Measurements from ENCODE around the gene HNRNPAB.

The HNRNPAB gene

GRCh38 chr5:178204182-178204934 lies at the start of gene HNRNPAB:
Gene HNRNPAB, plus strand, starts transcription at chr5:178204533. Its CDS starts 305 bp downstream, at chr5:178204838.
- peak; percentile 62 for FAIRE-seq

- FAIRE-seq: no peak
Observed at GRCh38 chr5:178155065-178155464, 49.3 kb upstream of the HNRNPAB start.

GRCh38 chr5:178160176-178160575 lies 44.2 kb upstream of the HNRNPAB start:
- no peak for FAIRE-seq

- no peak for FAIRE-seq
Observed at GRCh38 chr5:178162481-178162880, 41.9 kb upstream of the HNRNPAB start.

- FAIRE-seq: no peak
Observed at GRCh38 chr5:178163772-178164735, 40.3 kb upstream of the HNRNPAB start.

GRCh38 chr5:178165581-178165980 lies 38.8 kb upstream of the HNRNPAB start:
- no peak for FAIRE-seq

GRCh38 chr5:178170455-178170854 lies 33.9 kb upstream of the HNRNPAB start:
- no peak for FAIRE-seq

GRCh38 chr5:178174456-178174855 lies 29.9 kb upstream of the HNRNPAB start:
- FAIRE-seq: no peak

GRCh38 chr5:178176791-178177190 lies 27.5 kb upstream of the HNRNPAB start:
- no peak for FAIRE-seq

- FAIRE-seq: no peak
Observed at GRCh38 chr5:178177569-178177968, 26.8 kb upstream of the HNRNPAB start.

- FAIRE-seq: no peak
Observed at GRCh38 chr5:178180141-178180863, 24.0 kb upstream of the HNRNPAB start.

GRCh38 chr5:178182158-178182876 lies 22.0 kb upstream of the HNRNPAB start:
- no peak for FAIRE-seq

- no peak for FAIRE-seq
Observed at GRCh38 chr5:178186427-178186826, 17.9 kb upstream of the HNRNPAB start.

GRCh38 chr5:178187014-178187413 lies 17.3 kb upstream of the HNRNPAB start, which contains the start of gene GMCL2:
Gene GMCL2, minus strand, starts transcription at chr5:178187371. Its CDS starts 72 bp downstream, at chr5:178187299.
- no peak for FAIRE-seq

GRCh38 chr5:178189433-178189832 lies 14.9 kb upstream of the HNRNPAB start:
- no peak for FAIRE-seq

GRCh38 chr5:178191661-178192060 lies 12.7 kb upstream of the HNRNPAB start:
- FAIRE-seq: no peak

GRCh38 chr5:178192244-178192643 lies 12.1 kb upstream of the HNRNPAB start:
- FAIRE-seq: no peak

- no peak for FAIRE-seq
Observed at GRCh38 chr5:178192787-178193186, 11.5 kb upstream of the HNRNPAB start.

GRCh38 chr5:178193251-178193809 lies 11.0 kb upstream of the HNRNPAB start:
- no peak for FAIRE-seq

- FAIRE-seq: no peak
Observed at GRCh38 chr5:178194026-178194425, 10.3 kb upstream of the HNRNPAB start.

GRCh38 chr5:178196281-178196812 lies 8.0 kb upstream of the HNRNPAB start:
- FAIRE-seq: no peak

GRCh38 chr5:178196986-178197385 lies 7.3 kb upstream of the HNRNPAB start:
- no peak for FAIRE-seq
